ENCODE measurements around the gene MYCBPAP. TPM values are rescaled to one million over a fixed set of nuclear protein-coding genes. Genes with fewer than 3 reads are reported as not detected.

The MYCBPAP gene
- total RNA-seq, 4 donors from 2014 or later, result 0.38 TPM; not detected in 3

DNA sequence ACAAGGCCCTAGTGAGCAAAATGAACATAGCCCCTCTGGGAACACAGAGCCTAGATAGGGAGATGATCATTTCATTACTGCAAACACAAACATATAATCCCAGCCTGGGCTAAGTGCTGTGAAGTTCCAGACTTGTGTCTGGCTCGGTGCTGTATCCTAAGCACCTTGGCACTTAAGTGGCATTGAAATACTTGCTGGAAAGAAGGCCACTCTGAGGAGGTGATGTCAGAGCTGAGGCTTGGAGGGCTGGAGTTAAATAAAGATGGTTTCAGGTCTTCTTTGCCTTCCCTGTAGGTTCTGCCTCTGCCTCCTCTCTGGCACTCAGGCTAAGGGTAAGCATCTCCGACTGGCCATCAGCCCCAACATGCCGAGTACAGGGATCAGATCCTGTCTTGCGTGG lies 49.9 kb downstream of the MYCBPAP start:
- intact Hi-C loops (cut with DNase I), result no loop called here
- H3K4me1 ChIP-seq, result peaks cover 33 to 44% (median 34%) of the 10 kb centered on the region in 3 donors
- H3K27me3 ChIP-seq, result peaks cover 27 to 78% (median 28%) of the 10 kb centered on the region in 4 donors

GRCh38 chr17:50558581-50558940 lies 50.3 kb downstream of the MYCBPAP start:
- peak overlapping the region in 1 of 4 donors; percentile 48 for H3K27ac ChIP-seq
- H3K36me3 ChIP-seq, result peaks cover 0 to 16% (median 0%) of the 10 kb centered on the region in 3 donors
- no peak for DNase-seq
- intact Hi-C loops (cut with DNase I), result no loop called here
- no peak for TF ChIP-seq POLR2A (IDR thresholded peaks at IDR 0.05)
- no peak for TF ChIP-seq CTCF (IDR thresholded peaks at IDR 0.05)
- H3K9me3 ChIP-seq, result no peaks in the 10 kb centered on the region
- WGBS, 2 donors, result no CpG with 5 or more reads among the region's 18 CpGs
- H3K27me3 ChIP-seq, result peaks cover 27 to 82% (median 29%) of the 10 kb centered on the region in 4 donors
- H3K4me1 ChIP-seq, result peaks cover 33 to 44% (median 34%) of the 10 kb centered on the region in 3 donors
- peak overlapping the region in 1 of 4 donors; percentile 71 for H3K4me3 ChIP-seq

More for the DNA sequence above, 49.9 kb downstream of the MYCBPAP start:
- H3K9me3 ChIP-seq, result no peaks in the 10 kb centered on the region
- no peak for DNase-seq
- no peak overlapping the region for H3K4me3 ChIP-seq
- H3K36me3 ChIP-seq, result peaks cover 0 to 16% (median 0%) of the 10 kb centered on the region in 3 donors
- 72 to 93% methylated on average over 3 to 4 of the region's 4 CpGs for whole genome bisulfite sequencing, 2 donors
- no peak overlapping the region for H3K27ac ChIP-seq
- no peak for TF ChIP-seq CTCF (IDR thresholded peaks at IDR 0.05)
- no peak for TF ChIP-seq POLR2A (IDR thresholded peaks at IDR 0.05)

DNA sequence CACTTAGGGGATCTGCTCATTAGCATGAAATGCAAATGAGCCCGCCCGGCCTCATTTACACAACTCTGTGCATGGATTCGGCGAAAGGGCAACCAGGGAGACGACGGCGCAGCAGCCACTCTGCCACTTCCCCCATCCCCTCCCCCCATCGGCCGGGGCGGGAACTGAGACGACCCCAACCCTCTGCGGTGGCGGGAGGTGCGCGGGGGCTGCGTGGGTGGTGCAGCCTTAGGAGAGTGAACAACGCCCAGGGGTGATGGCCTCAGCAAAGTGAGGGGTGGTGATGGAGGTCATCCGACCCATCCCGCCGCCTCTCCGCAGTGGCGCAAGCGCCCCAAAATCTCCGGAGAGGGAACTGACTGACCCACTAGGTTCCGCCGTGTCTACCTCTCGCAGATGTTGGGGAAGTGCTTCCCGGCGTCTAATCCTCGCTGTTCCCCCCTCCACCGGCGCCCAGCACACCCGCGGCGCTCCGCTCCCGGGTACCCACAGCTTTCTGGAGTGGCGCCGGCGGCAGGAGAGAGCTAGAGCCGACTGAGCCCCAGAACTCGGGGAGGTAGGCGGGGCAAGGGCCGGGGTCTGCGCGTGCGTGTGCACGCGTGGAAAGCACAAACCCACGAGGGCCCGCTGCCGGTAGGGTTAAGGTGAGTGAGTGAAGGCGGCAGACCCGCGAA lies 50.8 kb downstream of the MYCBPAP start:
- intact Hi-C loops (cut with DNase I), result no loop called here
- H3K4me3 ChIP-seq, result peak overlapping the region in 3 of 4 donors; percentile 46 to 71 (median 54)
- H3K4me1 ChIP-seq, result peaks cover 33 to 44% (median 34%) of the 10 kb centered on the region in 3 donors
- peak overlapping the region in 2 of 4 donors; percentile 31 to 48 for H3K27ac ChIP-seq
- WGBS, 2 donors, result 0 to 3% methylated on average over 7 to 13 of the region's 55 CpGs
- DNase-seq, result no peak
- TF ChIP-seq CTCF (IDR thresholded peaks at IDR 0.05) (no peak), POLR2A (IDR thresholded peaks at IDR 0.05) (no peak)
- H3K27me3 ChIP-seq, result peaks cover 27 to 88% (median 31%) of the 10 kb centered on the region in 4 donors
- H3K9me3 ChIP-seq, result no peaks in the 10 kb centered on the region
- H3K36me3 ChIP-seq, result peaks cover 0 to 16% (median 0%) of the 10 kb centered on the region in 3 donors

GRCh38 chr17:50559674-50560184 lies 51.5 kb downstream of the MYCBPAP start:
- WGBS, 2 donors, result 0 to 1% methylated on average over 4 to 13 of the region's 27 CpGs
- DNase-seq, result no peak
- peaks cover 34 to 51% (median 34%) of the 10 kb centered on the region in 3 donors for H3K4me1 ChIP-seq
- TF ChIP-seq CTCF (IDR thresholded peaks at IDR 0.05) (no peak), POLR2A (IDR thresholded peaks at IDR 0.05) (no peak)
- H3K27me3 ChIP-seq, result peaks cover 27 to 94% (median 31%) of the 10 kb centered on the region in 4 donors
- H3K27ac ChIP-seq, result peak overlapping the region in 2 of 4 donors; percentile 31 to 48
- peaks cover 0 to 16% (median 0%) of the 10 kb centered on the region in 3 donors for H3K36me3 ChIP-seq
- H3K4me3 ChIP-seq, result peak overlapping the region; percentile 40 to 71 (median 50)
- no peaks in the 10 kb centered on the region for H3K9me3 ChIP-seq
- intact Hi-C loops (cut with DNase I), result no loop called here

- Histone ChIP-seq H3K4me1 (peaks cover 34 to 56% (median 39%) of the 10 kb centered on the region in 3 donors), H3K4me3 (peak within 1 kb of the TSS; percentile 40 to 71 (median 50)), H3K27me3 (peaks cover 27 to 99% (median 31%) of the 10 kb centered on the region in 4 donors), H3K9me3 (no peaks in the 10 kb centered on the region), H3K27ac (peak within 1 kb of the TSS in 2 of 4 donors; percentile 31 to 54), H3K36me3 (peaks cover 0 to 11% (median 0%) of the 10 kb centered on the region in 3 donors)
- WGBS, 2 donors, result 0% methylated on average over 5 to 10 of the region's 56 CpGs
- TF ChIP-seq POLR2A (IDR thresholded peaks at IDR 0.05), result peak in 1 of 4 donors; percentile 33
- no peak for TF ChIP-seq CTCF (IDR thresholded peaks at IDR 0.05)
- intact Hi-C loops (cut with DNase I), result no loop called here
- no peak for DNase-seq
These were observed 52.1 kb downstream of the MYCBPAP start, which contains the start of gene CACNA1G for GRCh38 chr17:50560185-50560824. CACNA1G (plus strand) TSS chr17:50560715; CDS start chr17:50561460, 745 bp downstream.
